GM12878 (cell line): Measurements from ENCODE around the gene CCDC88A. TPM values are rescaled to one million over a fixed set of nuclear protein-coding genes. Genes with fewer than 3 reads are reported as not detected.

Source experiments
- ATF7 ChIP-seq: fragments of 450-650 bp; IDR thresholded peaks from 2 replicates; pipeline ENCODE4 v1.6.1; 2016; ENCODE audit warnings: low read depth, mild to moderate bottlenecking
- BCLAF1 ChIP-seq: fragments of 450-650 bp; IDR thresholded peaks from 2 replicates; pipeline ENCODE4 v1.6.1; 2017; ENCODE audit warnings: antibody characterized with exemption, mild to moderate bottlenecking, moderate library complexity
- CBFB ChIP-seq: IDR thresholded peaks from 2 replicates; pipeline ENCODE4 v1.6.1; 2016; ENCODE audit warnings: antibody characterized with exemption, low read depth
- DPF2 ChIP-seq: fragments of 450-650 bp; IDR thresholded peaks from 2 replicates; pipeline ENCODE4 v1.6.1; 2017; ENCODE audit warnings: mild to moderate bottlenecking
- ELK1 ChIP-seq: IDR thresholded peaks from 2 replicates; pipeline ENCODE4 v1.6.1; 2012; ENCODE audit warnings: low read depth, low read length, improper control_type of control experiment
- FOXM1 ChIP-seq: IDR thresholded peaks from 2 replicates; pipeline ENCODE4 v1.6.1; 2012; ENCODE audit warnings: low read depth, mild to moderate bottlenecking, inconsistent platforms, low read length, moderate library complexity
- HDAC6 ChIP-seq: fragments of 200-600 bp; sonication (generic); IDR thresholded peaks from one replicate; pipeline ENCODE4 v1.8.0; 2017; ENCODE audit warnings: antibody characterized with exemption; ENCODE audit not compliant: unreplicated experiment
- IRF4 ChIP-seq: IDR thresholded peaks from 2 replicates; pipeline ENCODE4 v1.6.1; 2011; ENCODE audit warnings: low read depth, low read length
- NFXL1 ChIP-seq: fragments of 450-650 bp; IDR thresholded peaks from 2 replicates; pipeline ENCODE4 v1.6.1; 2017; ENCODE audit warnings: antibody characterized with exemption, mild to moderate bottlenecking, borderline replicate concordance
- POLR2A ChIP-seq: IDR thresholded peaks from 2 replicates; pipeline ENCODE4 v1.6.1; 2011; ENCODE audit warnings: low read depth, mild to moderate bottlenecking, low read length
- SMC3 ChIP-seq: IDR thresholded peaks from 2 replicates; pipeline ENCODE4 v1.6.1; 2011; ENCODE audit warnings: low read length, improper control_type of control experiment, borderline replicate concordance
- STAT1 ChIP-seq: fragments of 450-650 bp; conservative IDR thresholded peaks from 2 replicates; pipeline ENCODE4 v1.6.1; 2014; ENCODE audit warnings: antibody characterized with exemption, mild to moderate bottlenecking
- SUPT20H ChIP-seq: IDR thresholded peaks from 2 replicates; pipeline ENCODE4 v1.6.1; 2011; ENCODE audit warnings: low read depth, mild to moderate bottlenecking, low read length, moderate library complexity, borderline replicate concordance; ENCODE audit not compliant: control insufficient read depth
- TAF1 ChIP-seq: IDR thresholded peaks from 2 replicates; pipeline ENCODE4 v1.6.1; 2011; ENCODE audit warnings: mild to moderate bottlenecking, low read depth, low read length, borderline replicate concordance
- WRNIP1 ChIP-seq: IDR thresholded peaks from 2 replicates; pipeline ENCODE4 v1.6.1; 2011; ENCODE audit warnings: low read depth, low read length, improper control_type of control experiment, borderline replicate concordance
- ZNF217 ChIP-seq: fragments of 450-650 bp; IDR thresholded peaks from 2 replicates; pipeline ENCODE4 v1.6.1; 2017; ENCODE audit warnings: antibody characterized with exemption, mild to moderate bottlenecking
- polyA plus RNA-seq, 11 experiments: library from polyadenylated mRNA; depleted of rRNA in 4 of 11; unstranded in 6 of 11; stranded (reverse) in 5 of 11; fragments of >200 nt; fragmentation: Nextera tagmentation in 4 of 11; fragmentation: Illumina TruSeq in 1 of 11; extraction: Ambion mirVana in 4 of 11; extraction: Trizol in 1 of 11; gene quantifications; 1 replicate in 1 of 11; 2 replicates in 10 of 11; pipeline versions ENCODE4 v1.2.1 to v1.2.3, GENCODE V29; 2011 to 2016; ENCODE audit warnings: inconsistent platforms in 2 of 11, missing spikeins in 2 of 11, low read depth in 1 of 11
- total RNA-seq, 4 experiments: library from RNA; depleted of rRNA in 3 of 4; stranded (reverse); fragments of >200 nt in 3 of 4; fragmentation: Illumina TruSeq in 1 of 4; extraction: Trizol in 1 of 4; gene quantifications; 2 replicates each; pipeline versions ENCODE4 v1.2.1 to v1.2.3, GENCODE V29; 2013 to 2021
- TF ChIP-seq, protein P1 (sequence below): fragments of 450-650 bp; IDR thresholded peaks from 2 replicates; pipeline ENCODE4 v1.6.1; 2018; ENCODE audit warnings: borderline replicate concordance, mild to moderate bottlenecking; ENCODE audit not compliant: partially characterized antibody
- TF ChIP-seq, protein P2 (sequence below): IDR thresholded peaks from 2 replicates; pipeline ENCODE4 v1.6.1; 2011; ENCODE audit warnings: borderline replicate concordance, low read depth, mild to moderate bottlenecking, moderate library complexity, mixed read lengths, low read length; ENCODE audit not compliant: insufficient read depth; ENCODE audit errors: extremely low read length
- TF ChIP-seq, protein P3 (sequence below): fragments of 450-650 bp; formaldehyde crosslinking; IDR thresholded peaks from 2 replicates; pipeline ENCODE4 v1.4.0; 2022; ENCODE audit warnings: mild to moderate bottlenecking, moderate library complexity

Gene CCDC88A
- total and polyA plus RNA-seq, 10 of the 15 experiments (the other 5 are each of a cell fraction or from before 2014, with no cell fraction given) = 1.8 to 71.6 (median 45.9) TPM

DNA sequence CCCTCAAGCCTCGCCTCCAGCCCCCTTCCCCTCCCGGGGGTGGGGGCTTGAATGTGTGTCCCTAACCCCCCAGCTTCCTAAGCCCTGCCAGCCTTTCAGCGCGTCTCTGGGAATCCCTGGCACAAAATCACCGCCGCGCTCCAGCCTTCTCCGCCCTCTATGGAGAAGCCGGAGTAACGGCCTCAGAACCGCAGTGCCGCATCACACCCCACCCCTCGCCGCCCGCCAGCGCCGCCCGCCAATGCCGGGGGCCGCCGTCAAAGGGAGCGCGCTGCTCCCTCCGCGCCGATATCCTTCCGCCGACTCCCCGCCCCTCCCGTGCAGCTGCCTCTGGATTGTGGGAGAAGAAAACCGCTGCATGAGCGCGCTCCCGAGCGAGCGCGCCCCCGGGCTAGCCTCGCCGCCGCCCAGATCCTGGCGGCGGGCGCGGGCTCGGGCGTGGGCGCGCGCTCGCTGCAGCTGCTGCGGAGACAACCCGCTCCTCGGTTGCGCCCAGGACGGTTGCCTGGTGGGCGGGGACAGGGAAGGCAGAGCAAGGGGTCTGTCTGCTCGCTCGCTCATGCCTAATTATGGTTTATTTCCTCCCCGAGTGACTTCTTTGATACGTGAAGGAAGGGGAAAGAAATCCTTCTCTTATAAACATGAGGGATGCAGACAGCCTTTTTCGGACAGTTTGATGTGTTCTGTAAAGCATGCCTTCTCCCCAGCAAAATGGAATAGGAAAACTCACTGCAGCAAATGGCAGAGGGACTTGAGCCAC lies at the start of gene CCDC88A (continued):
- TF ChIP-seq, protein P1, sequence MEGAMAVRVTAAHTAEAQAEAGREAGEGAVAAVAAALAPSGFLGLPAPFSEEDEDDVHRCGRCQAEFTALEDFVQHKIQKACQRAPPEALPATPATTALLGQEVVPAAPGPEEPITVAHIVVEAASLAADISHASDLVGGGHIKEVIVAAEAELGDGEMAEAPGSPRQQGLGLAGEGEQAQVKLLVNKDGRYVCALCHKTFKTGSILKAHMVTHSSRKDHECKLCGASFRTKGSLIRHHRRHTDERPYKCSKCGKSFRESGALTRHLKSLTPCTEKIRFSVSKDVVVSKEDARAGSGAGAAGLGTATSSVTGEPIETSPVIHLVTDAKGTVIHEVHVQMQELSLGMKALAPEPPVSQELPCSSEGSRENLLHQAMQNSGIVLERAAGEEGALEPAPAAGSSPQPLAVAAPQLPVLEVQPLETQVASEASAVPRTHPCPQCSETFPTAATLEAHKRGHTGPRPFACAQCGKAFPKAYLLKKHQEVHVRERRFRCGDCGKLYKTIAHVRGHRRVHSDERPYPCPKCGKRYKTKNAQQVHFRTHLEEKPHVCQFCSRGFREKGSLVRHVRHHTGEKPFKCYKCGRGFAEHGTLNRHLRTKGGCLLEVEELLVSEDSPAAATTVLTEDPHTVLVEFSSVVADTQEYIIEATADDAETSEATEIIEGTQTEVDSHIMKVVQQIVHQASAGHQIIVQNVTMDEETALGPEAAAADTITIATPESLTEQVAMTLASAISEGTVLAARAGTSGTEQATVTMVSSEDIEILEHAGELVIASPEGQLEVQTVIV = no peak
- no peak for TF ChIP-seq ELK1
- no peak for TF ChIP-seq ATF7
- TF ChIP-seq POLR2A = peak; percentile 89
- peak; percentile 53; the same call in 1 of the 2 replicates for TF ChIP-seq CBFB
- peak; percentile 54; the same call in 1 of the 2 replicates for TF ChIP-seq ZNF217
- no peak for TF ChIP-seq HDAC6
- no peak for TF ChIP-seq SUPT20H
- TF ChIP-seq, protein P2, sequence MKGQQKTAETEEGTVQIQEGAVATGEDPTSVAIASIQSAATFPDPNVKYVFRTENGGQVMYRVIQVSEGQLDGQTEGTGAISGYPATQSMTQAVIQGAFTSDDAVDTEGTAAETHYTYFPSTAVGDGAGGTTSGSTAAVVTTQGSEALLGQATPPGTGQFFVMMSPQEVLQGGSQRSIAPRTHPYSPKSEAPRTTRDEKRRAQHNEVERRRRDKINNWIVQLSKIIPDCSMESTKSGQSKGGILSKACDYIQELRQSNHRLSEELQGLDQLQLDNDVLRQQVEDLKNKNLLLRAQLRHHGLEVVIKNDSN = no peak
- peak; percentile 83; the same call in 1 of the 2 replicates for TF ChIP-seq TAF1
- no peak for TF ChIP-seq IRF4
- TF ChIP-seq FOXM1 = 0 out of 2 replicates have a peak, but pooled peaks have one; percentile 59
- TF ChIP-seq NFXL1 = no peak
- TF ChIP-seq BCLAF1 = no peak
- TF ChIP-seq STAT1 = 0 out of 2 replicates have a peak, but pooled peaks have one; percentile 29
- peak; percentile 75 for TF ChIP-seq DPF2
- TF ChIP-seq SMC3 = no peak
- TF ChIP-seq, protein P3, sequence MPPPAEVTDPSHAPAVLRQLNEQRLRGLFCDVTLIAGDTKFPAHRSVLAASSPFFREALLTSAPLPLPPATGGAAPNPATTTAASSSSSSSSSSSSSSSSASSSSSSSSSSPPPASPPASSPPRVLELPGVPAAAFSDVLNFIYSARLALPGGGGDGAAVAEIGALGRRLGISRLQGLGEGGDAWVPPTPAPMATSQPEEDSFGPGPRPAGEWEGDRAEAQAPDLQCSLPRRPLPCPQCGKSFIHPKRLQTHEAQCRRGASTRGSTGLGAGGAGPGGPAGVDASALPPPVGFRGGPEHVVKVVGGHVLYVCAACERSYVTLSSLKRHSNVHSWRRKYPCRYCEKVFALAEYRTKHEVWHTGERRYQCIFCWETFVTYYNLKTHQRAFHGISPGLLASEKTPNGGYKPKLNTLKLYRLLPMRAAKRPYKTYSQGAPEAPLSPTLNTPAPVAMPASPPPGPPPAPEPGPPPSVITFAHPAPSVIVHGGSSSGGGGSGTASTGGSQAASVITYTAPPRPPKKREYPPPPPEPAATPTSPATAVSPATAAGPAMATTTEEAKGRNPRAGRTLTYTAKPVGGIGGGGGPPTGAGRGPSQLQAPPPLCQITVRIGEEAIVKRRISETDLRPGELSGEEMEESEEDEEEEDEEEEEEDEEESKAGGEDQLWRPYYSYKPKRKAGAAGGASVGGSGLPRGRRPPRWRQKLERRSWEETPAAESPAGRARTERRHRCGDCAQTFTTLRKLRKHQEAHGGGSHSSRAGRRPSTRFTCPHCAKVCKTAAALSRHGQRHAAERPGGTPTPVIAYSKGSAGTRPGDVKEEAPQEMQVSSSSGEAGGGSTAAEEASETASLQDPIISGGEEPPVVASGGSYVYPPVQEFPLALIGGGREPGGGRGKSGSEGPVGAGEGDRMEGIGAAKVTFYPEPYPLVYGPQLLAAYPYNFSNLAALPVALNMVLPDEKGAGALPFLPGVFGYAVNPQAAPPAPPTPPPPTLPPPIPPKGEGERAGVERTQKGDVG = no peak
- no peak for TF ChIP-seq WRNIP1
